Measurements from ENCODE around the gene HJV.
"Not testable (repeated sequence)": the region's sequence is repeated elsewhere in the genome, so short reads cannot be mapped to it uniquely, and the experiment has no call there.

DNA sequence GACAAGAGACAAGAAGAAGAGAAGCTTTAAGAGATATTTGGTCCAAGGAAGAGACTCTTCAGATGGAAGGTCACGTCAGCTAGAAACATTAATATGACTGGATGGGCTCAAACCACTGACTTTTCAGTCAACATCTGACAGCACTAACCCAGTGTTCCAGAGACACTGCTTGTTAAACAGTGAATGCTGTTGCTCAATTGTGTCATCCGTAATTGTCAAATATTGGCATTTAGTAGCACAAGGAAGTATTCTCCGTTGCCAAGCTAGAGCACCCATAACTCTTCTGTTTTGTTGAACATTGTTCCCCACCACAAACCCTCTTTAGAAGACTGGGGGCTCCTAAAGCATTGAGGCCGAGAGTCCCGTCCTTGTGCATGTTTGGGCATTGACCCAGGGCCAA lies 37.6 kb upstream of the HJV start:
- TF ChIP-seq, protein P1, sequence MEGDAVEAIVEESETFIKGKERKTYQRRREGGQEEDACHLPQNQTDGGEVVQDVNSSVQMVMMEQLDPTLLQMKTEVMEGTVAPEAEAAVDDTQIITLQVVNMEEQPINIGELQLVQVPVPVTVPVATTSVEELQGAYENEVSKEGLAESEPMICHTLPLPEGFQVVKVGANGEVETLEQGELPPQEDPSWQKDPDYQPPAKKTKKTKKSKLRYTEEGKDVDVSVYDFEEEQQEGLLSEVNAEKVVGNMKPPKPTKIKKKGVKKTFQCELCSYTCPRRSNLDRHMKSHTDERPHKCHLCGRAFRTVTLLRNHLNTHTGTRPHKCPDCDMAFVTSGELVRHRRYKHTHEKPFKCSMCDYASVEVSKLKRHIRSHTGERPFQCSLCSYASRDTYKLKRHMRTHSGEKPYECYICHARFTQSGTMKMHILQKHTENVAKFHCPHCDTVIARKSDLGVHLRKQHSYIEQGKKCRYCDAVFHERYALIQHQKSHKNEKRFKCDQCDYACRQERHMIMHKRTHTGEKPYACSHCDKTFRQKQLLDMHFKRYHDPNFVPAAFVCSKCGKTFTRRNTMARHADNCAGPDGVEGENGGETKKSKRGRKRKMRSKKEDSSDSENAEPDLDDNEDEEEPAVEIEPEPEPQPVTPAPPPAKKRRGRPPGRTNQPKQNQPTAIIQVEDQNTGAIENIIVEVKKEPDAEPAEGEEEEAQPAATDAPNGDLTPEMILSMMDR (tag by site-specific recombination; IDR thresholded peaks at IDR 0.05): not testable (repeated sequence)
- not testable (repeated sequence) for TF ChIP-seq HOXD13 (CRISPR knock-in tag; IDR thresholded peaks at IDR 0.05; ENCODE audit: borderline replicate concordance); SCRT2 (tag by site-specific recombination; IDR thresholded peaks at IDR 0.05); ZNF433 (tag by site-specific recombination; IDR thresholded peaks at IDR 0.05; ENCODE audit: low read depth); ZNF510 (tag by site-specific recombination; IDR thresholded peaks at IDR 0.05; ENCODE audit: insufficient replicate concordance); ZNF24 (tag by site-specific recombination; IDR thresholded peaks at IDR 0.05); YY1 (tag by site-specific recombination; IDR thresholded peaks at IDR 0.05); REST (tag by site-specific recombination; IDR thresholded peaks at IDR 0.05); ZNF561 (tag by site-specific recombination; IDR thresholded peaks at IDR 0.05; ENCODE audit: borderline replicate concordance)
- TF ChIP-seq, protein P2, sequence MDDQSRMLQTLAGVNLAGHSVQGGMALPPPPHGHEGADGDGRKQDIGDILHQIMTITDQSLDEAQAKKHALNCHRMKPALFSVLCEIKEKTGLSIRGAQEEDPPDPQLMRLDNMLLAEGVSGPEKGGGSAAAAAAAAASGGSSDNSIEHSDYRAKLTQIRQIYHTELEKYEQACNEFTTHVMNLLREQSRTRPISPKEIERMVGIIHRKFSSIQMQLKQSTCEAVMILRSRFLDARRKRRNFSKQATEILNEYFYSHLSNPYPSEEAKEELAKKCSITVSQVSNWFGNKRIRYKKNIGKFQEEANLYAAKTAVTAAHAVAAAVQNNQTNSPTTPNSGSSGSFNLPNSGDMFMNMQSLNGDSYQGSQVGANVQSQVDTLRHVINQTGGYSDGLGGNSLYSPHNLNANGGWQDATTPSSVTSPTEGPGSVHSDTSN (CRISPR knock-in tag; IDR thresholded peaks at IDR 0.05): not testable (repeated sequence)
